Measurements from ENCODE around the gene PCBP3.
A peak's percentile ranks its signal among the peaks of the same experiment; 100 is the strongest.

DNA sequence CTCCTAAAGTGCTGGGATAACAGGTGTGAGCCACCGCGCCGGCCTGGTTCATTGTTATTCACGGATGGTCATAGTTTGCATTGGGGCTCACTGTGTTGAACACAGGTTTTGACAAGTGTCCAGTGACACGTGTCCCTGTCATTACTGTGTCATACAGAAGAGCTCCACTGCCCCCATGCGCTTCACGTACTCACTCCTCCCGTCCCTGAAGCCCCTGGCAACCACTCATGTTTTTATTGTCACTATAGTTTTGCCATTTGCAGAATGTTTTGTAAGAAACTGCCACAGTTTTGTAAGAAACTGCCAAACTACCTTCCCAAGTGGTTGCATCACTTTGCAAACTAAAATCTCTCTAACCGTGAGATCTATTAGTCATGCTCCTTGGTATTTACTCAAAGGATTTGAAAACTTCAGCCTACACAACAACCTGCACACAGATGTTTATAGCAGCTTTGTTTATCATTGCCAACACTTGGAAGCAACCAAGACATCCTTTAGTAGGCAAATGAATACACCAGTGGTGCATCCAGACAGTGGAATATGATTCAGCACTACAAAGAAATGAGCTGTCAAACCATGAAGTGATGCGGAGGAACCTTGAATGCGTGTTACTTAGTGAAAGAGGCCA lies 174.9 kb downstream of the PCBP3 start:
- TF ChIP-seq, protein P1, sequence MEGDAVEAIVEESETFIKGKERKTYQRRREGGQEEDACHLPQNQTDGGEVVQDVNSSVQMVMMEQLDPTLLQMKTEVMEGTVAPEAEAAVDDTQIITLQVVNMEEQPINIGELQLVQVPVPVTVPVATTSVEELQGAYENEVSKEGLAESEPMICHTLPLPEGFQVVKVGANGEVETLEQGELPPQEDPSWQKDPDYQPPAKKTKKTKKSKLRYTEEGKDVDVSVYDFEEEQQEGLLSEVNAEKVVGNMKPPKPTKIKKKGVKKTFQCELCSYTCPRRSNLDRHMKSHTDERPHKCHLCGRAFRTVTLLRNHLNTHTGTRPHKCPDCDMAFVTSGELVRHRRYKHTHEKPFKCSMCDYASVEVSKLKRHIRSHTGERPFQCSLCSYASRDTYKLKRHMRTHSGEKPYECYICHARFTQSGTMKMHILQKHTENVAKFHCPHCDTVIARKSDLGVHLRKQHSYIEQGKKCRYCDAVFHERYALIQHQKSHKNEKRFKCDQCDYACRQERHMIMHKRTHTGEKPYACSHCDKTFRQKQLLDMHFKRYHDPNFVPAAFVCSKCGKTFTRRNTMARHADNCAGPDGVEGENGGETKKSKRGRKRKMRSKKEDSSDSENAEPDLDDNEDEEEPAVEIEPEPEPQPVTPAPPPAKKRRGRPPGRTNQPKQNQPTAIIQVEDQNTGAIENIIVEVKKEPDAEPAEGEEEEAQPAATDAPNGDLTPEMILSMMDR (IDR thresholded peaks at IDR 0.05; ENCODE audit: insufficient read depth, low read length) = peak; percentile 24
- TF ChIP-seq POLR2AphosphoS5 (IDR thresholded peaks at IDR 0.05; ENCODE audit: low read depth) = peak; percentile 41; the same call in 1 of the 2 replicates
